GM15510 (cell line): ENCODE measurements around the gene PRR23A.

Source experiments
- POLR2A ChIP-seq: IDR thresholded peaks from 3 replicates; pipeline ENCODE4 v1.6.1; 2011; ENCODE audit warnings: borderline replicate concordance; ENCODE audit not compliant: insufficient read length; ENCODE audit errors: extremely low read depth

Gene PRR23A

DNA sequence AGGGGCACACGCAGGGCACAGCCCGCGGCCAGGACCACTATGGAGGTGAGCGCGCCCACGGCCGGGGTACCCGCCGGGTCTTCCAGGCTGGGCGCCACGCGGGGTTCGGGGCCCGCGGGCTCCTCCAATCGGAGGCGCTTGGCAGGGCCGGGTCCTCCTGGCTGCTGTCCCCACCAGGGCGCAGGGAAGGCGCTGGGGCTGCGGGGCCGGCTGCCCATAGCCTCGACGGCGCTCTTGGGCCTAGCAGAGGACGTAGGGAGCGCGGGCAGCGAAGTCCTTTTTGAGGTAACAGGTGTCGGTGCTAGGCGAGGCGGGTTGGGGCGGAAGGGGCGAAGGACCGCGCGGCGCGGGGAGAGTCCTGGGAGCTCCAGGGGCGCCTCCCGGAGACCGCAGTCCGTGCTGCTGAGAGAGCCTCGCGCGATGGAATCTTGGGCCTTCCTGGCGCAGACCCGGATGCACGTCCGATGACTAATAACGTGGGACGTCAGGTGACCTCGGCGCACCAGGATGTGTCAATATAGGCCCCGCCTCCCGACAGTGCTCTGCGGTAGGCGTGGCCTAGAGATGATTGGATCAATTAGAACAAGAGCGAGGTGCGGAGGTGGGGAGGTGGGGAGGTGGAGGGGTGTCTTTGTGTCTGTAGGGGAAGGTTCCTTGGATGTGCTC is at the start of gene PRR23A:
PRR23A (minus strand) TSS at position 218 of the 666 bp plus-strand sequence; CDS start at position 218, 0 bp downstream.
- no peak for TF ChIP-seq POLR2A

DNA sequence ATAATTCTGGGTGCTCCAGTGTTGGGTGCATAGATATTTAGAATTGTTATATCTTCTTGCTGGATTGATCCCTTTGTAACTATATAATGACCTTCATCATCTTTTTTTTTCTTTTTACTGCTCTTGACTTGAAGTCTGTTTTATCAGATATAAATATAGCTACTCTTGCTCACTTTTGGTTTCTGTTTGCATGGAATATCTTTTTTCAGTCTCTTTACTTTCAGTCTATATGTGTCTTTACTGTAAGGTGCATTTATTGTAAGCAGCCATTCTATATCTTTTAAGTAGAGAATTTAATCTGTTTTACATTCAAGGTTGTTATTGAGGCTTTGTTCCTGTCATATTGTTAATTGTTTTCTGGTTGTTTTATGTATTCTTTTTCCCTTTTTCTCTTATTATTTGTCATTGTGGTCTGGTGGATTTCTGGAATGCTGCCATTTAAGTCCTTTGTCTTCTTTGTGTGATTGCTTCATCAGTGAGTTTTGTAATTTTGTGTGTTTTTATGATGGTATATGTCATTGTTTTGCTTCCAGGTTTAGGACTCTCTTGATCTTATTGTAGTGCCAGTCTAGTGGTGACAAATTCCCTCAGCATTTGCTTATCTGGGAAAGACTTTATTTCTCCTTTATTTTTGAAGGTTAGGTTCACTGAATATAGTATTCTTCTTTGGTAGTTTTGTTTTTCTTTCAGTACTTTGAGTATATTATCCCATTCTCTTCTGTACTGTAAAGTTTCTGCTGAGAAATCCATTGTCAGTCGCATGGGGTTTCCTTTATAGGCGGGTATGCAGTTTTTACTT is 46.9 kb upstream of the PRR23A start:
- TF ChIP-seq POLR2A: no peak

DNA sequence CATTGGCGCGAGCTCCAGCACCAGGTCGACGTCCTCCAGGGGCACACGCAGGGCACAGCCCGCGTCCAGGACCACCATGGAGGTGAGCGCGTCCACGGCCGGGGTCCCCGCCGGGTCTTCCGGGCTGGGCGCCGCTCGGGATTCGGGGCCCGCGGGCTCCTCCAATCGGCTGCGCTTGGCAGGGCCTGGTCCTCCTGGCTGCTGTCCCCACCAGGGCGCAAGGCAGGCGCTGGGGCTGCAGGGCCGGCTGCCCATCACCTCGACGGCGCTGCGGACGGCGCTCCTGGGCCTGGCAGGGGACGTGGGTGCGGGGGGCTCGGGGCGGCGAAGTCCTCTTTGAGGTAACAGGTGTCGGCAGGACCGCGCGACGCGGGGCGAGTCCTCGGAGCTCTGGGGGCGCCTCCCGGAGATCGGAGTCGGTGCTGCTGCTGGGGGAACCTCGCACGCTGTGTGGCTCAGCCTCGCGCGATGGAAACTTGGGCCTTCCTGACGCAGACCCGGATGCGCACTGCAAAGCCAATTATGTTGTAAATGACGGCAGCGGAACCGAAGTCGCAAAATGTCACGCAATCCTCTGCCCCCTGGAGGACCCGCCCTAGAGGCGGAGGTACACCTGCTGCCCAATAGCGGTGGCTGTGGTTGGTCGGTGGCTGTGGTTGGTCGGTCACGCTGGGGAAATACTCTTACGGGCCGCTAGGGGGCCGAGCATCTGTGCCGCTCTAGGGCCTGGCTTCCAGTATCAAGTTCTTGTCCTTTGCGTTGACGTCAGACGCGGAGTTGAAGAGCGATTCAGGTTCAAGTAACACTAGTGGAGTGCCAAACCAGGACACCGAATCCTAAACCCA is 38.5 kb upstream of the PRR23A start, which contains the start of gene PRR23C:
PRR23C (minus strand) TSS at position 527 of the 845 bp plus-strand sequence; CDS start at position 255, 272 bp downstream.
- no peak for TF ChIP-seq POLR2A

DNA sequence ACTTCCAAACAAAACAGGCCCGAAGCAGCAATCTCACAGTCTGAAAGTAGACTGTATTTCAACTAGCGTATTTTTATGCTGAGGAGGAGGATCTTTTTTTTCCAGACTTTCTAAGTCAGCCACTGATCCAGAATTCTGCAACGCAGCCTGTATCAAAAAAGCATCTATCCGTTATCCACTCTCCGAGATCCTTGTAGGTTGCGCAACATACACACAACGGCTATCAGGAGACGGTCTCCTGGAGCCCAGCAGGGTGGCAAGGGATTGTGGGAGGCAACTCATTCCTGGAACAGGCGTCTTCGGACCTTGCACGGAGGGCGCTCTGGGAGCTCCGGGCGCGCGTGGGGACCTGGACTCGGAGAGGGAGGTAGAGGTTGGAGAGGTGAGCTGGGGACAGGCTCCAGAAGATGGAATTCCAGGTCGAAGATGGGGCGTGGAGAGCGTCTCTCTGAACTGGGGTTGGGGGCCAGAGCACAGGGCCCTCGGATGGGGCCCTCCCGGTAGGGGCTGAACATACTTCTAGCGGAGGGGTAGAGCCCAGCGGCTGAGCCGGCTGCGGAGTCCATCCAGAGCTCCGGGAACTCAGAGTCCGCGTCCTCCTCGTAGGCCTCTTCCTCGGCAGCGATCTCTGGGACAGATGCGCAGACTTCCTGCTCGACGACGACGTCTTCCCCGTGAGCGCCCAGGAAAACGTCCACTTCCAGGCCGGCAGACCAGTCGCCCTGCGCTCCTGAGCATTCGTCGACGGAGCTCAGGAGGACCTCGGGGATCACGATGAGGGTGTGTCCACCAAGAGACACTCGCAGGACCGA is 37.7 kb upstream of the PRR23A start:
- no peak for TF ChIP-seq POLR2A

GRCh38 chr3:139037478-139037877 is 31.4 kb upstream of the PRR23A start:
- TF ChIP-seq POLR2A: no peak

GRCh38 chr3:139032326-139033002 is 26.4 kb upstream of the PRR23A start:
- no peak for TF ChIP-seq POLR2A

- no peak for TF ChIP-seq POLR2A
These were observed 18.9 kb upstream of the PRR23A start for GRCh38 chr3:139024968-139025367.

- TF ChIP-seq POLR2A: no peak
These were observed 14.8 kb upstream of the PRR23A start, which contains the start of gene PRR23B for GRCh38 chr3:139020868-139021234. TSS of gene PRR23B (minus strand) at chr3:139020926. CDS start at chr3:139020661, 265 bp downstream.

GRCh38 chr3:139020036-139020867 is 14.2 kb upstream of the PRR23A start:
- TF ChIP-seq POLR2A: no peak

GRCh38 chr3:139016430-139017048 is 10.5 kb upstream of the PRR23A start:
- no peak for TF ChIP-seq POLR2A

- TF ChIP-seq POLR2A: no peak
These were observed 593 bp downstream of the PRR23A start for GRCh38 chr3:139005356-139005993.

- no peak for TF ChIP-seq POLR2A
These were observed 10.4 kb downstream of the PRR23A start for GRCh38 chr3:138995706-138996105.
